GM10266 (cell line): Measurements from ENCODE around the gene NME8.

Experiments used
- DNase-seq: peaks from one replicate; pipeline ENCODE4 v3.0.0; 2012; ENCODE audit errors: extremely low spot score
- CTCF ChIP-seq: IDR thresholded peaks from 2 replicates; pipeline ENCODE4 v1.5.1; 2012; ENCODE audit warnings: mild to moderate bottlenecking, low read depth; ENCODE audit not compliant: control insufficient read depth, insufficient read depth; ENCODE audit errors: missing control alignments

Gene NME8

GRCh38 chr7:37833107-37833817 lies 15.1 kb upstream of the NME8 start:
- peak; percentile 42 for DNase-seq
- peak; percentile 56 for TF ChIP-seq CTCF

GRCh38 chr7:37833818-37834146 lies 14.6 kb upstream of the NME8 start:
- no peak for TF ChIP-seq CTCF
- DNase-seq = no peak

- peak; percentile 39 for TF ChIP-seq CTCF
Measured at GRCh38 chr7:37853468-37853867, 5.1 kb downstream of the NME8 start.

GRCh38 chr7:37882086-37882485 lies 33.7 kb downstream of the NME8 start:
- TF ChIP-seq CTCF = no peak
- no peak for DNase-seq

More at GRCh38 chr7:37853468-37853867, 5.1 kb downstream of the NME8 start:
- peak; percentile 8 for DNase-seq

- TF ChIP-seq CTCF = no peak
- DNase-seq = no peak
Measured at GRCh38 chr7:37893359-37893758, 45.0 kb downstream of the NME8 start.

GRCh38 chr7:37894671-37895070 lies 46.3 kb downstream of the NME8 start:
- no peak for TF ChIP-seq CTCF
- DNase-seq = no peak

- no peak for TF ChIP-seq CTCF
- no peak for DNase-seq
Measured at GRCh38 chr7:37899712-37900247, 51.4 kb downstream of the NME8 start.
